GM23248 (cell line): ENCODE data around the gene NKX2-2. TPM values are rescaled to one million over a fixed set of nuclear protein-coding genes. Genes with fewer than 3 reads are reported as not detected.
A peak's percentile ranks its signal among the peaks of the same experiment; 100 is the strongest.
"Not testable (repeated sequence)": the region's sequence is repeated elsewhere in the genome, so short reads cannot be mapped to it uniquely, and the experiment has no call there.

Experiments
- DNase-seq: peaks from one replicate; pipeline ENCODE4 v3.0.0-alpha.2; 2015
- H2AFZ ChIP-seq: fragments of 200-600 bp; sonication (generic); 2 replicates; pipeline ENCODE4 v1.6.1; 2016; ENCODE audit warnings: antibody characterized with exemption
- H3F3A ChIP-seq: fragments of 200-600 bp; sonication (generic); 2 replicates; pipeline ENCODE4 v1.6.1; 2016; ENCODE audit warnings: mild to moderate bottlenecking, antibody characterized with exemption, mixed run types; ENCODE audit not compliant: insufficient read depth
- H3K27ac ChIP-seq: fragments of 200-600 bp; sonication (generic); 2 replicates; pipeline ENCODE4 v1.5.1; 2016; ENCODE audit warnings: mild to moderate bottlenecking
- H3K27me3 ChIP-seq: fragments of 200-600 bp; sonication (generic); replicated peaks from 2 replicates; pipeline ENCODE4 v1.6.1; 2016; ENCODE audit warnings: mild to moderate bottlenecking; ENCODE audit not compliant: insufficient read depth
- H3K36me3 ChIP-seq: fragments of 200-600 bp; sonication (generic); 2 replicates; pipeline ENCODE4 v1.6.1; 2016; ENCODE audit warnings: low read depth, mild to moderate bottlenecking
- H3K4me1 ChIP-seq: fragments of 200-600 bp; sonication (generic); 2 replicates; pipeline ENCODE4 v1.6.1; 2016; ENCODE audit warnings: mild to moderate bottlenecking; ENCODE audit not compliant: insufficient read depth
- H3K4me2 ChIP-seq: fragments of 200-600 bp; sonication (generic); one replicate; pipeline ENCODE4 v1.6.1; 2016; ENCODE audit warnings: mild to moderate bottlenecking; ENCODE audit not compliant: unreplicated experiment
- H3K4me3 ChIP-seq: fragments of 200-600 bp; sonication (generic); 2 replicates; pipeline ENCODE4 v1.5.1; 2016; ENCODE audit warnings: mild to moderate bottlenecking
- H3K79me2 ChIP-seq: fragments of 200-600 bp; sonication (generic); 2 replicates; pipeline ENCODE4 v1.6.1; 2016; ENCODE audit warnings: mild to moderate bottlenecking; ENCODE audit not compliant: insufficient read depth
- H3K9ac ChIP-seq: fragments of 200-600 bp; sonication (generic); 2 replicates; pipeline ENCODE4 v1.6.1; 2016; ENCODE audit warnings: mild to moderate bottlenecking
- H3K9me2 ChIP-seq: fragments of 200-600 bp; sonication (generic); 2 replicates; pipeline ENCODE4 v1.6.1; 2016; ENCODE audit warnings: mixed run types, mild to moderate bottlenecking, moderate library complexity; ENCODE audit not compliant: insufficient read depth
- H3K9me3 ChIP-seq: fragments of 200-600 bp; sonication (generic); one replicate; pipeline ENCODE4 v1.6.1; 2017; ENCODE audit warnings: low read depth
- H4K20me1 ChIP-seq: fragments of 200-600 bp; sonication (generic); 2 replicates; pipeline ENCODE4 v1.6.0; 2016; ENCODE audit not compliant: insufficient read depth
- EZH2 ChIP-seq: fragments of 200-600 bp; sonication (generic); IDR thresholded peaks from 2 replicates; pipeline ENCODE4 v1.6.1; 2018; ENCODE audit warnings: antibody characterized with exemption, mild to moderate bottlenecking; ENCODE audit not compliant: insufficient read depth, poor library complexity, severe bottlenecking
- EZH2phosphoT487 ChIP-seq: fragments of 200-600 bp; sonication (generic); IDR thresholded peaks from 2 replicates; pipeline ENCODE4 v1.6.1; 2018; ENCODE audit warnings: antibody characterized with exemption, moderate library complexity, mild to moderate bottlenecking, low read depth; ENCODE audit not compliant: insufficient read depth
- WGBS, 2 experiments: methylation state at CpG; one replicate each; pipeline ENCODE4 v1.1.6; 2015 to 2017; ENCODE audit warnings: low lambda C conversion rate in 2 of 2, low coverage in 1 of 2; ENCODE audit errors: missing lambda C conversion rate in 2 of 2; 5-methylcytosine and 5-hydroxymethylcytosine counted together
- in situ Hi-C: fragments of 300-500 bp; cut with MboI; formaldehyde crosslinking; loops from 2 replicates; pipeline ENCODE4 v1.15.0; 2020
- polyA plus RNA-seq: library from polyadenylated mRNA; unstranded; fragments of >200 nt; fragmentation: Nextera tagmentation; extraction: Ambion mirVana; gene quantifications from 2 replicates; pipeline ENCODE4 v1.2.1, GENCODE V29; 2016
- total RNA-seq: library from RNA; depleted of rRNA; stranded (reverse); fragments of >200 nt; shearing (Covaris generic); gene quantifications from 2 replicates; pipeline ENCODE4 v1.2.3, GENCODE V29; 2014; rRNA removed

The NKX2-2 gene
- total and polyA plus RNA-seq, 2 experiments from 2014 or later: not detected

- 30 to 37% methylated on average over 6 of the region's 6 CpGs for WGBS, 2 experiments
- H3K4me3 ChIP-seq: no peak overlapping the region
- no peaks in the 10 kb centered on the region for H3K9me2 ChIP-seq
- H3K4me1 ChIP-seq: no peaks in the 10 kb centered on the region
- H3K9ac ChIP-seq: no peak overlapping the region
- H3K27me3 ChIP-seq: peaks cover 44% of the 10 kb centered on the region
- H3F3A ChIP-seq: no peaks in the 10 kb centered on the region
- H2AFZ ChIP-seq: no peak overlapping the region
- no peak for DNase-seq
- TF ChIP-seq EZH2 (no peak), EZH2phosphoT487 (no peak)
- H3K4me2 ChIP-seq: no peak overlapping the region
- in situ Hi-C loops: no loop called here
- no peaks in the 10 kb centered on the region for H3K9me3 ChIP-seq
- no peak overlapping the region for H3K27ac ChIP-seq
- no peaks in the 10 kb centered on the region for H3K79me2 ChIP-seq
- no peaks in the 10 kb centered on the region for H3K36me3 ChIP-seq
- no peaks in the 10 kb centered on the region; the same call in 1 of the 2 replicates for H4K20me1 ChIP-seq
Measured at GRCh38 chr20:21493049-21493448, 20.8 kb downstream of the NKX2-2 start.

- H3K4me2 ChIP-seq: no peak overlapping the region
- 5 to 6% methylated on average over 2 of the region's 2 CpGs for WGBS, 2 experiments
- H3K9me2 ChIP-seq: no peaks in the 10 kb centered on the region
- H3K27ac ChIP-seq: no peak overlapping the region
- no peaks in the 10 kb centered on the region for H3K79me2 ChIP-seq
- DNase-seq: peak; percentile 56
- H2AFZ ChIP-seq: no peak overlapping the region
- H3K4me1 ChIP-seq: no peaks in the 10 kb centered on the region
- no peaks in the 10 kb centered on the region for H4K20me1 ChIP-seq
- H3F3A ChIP-seq: no peaks in the 10 kb centered on the region
- in situ Hi-C loops: no loop called here
- TF ChIP-seq EZH2phosphoT487 (no peak), EZH2 (no peak)
- no peak overlapping the region for H3K9ac ChIP-seq
- H3K9me3 ChIP-seq: no peaks in the 10 kb centered on the region
- peaks cover 38% of the 10 kb centered on the region for H3K27me3 ChIP-seq
- H3K4me3 ChIP-seq: no peak overlapping the region
- H3K36me3 ChIP-seq: no peaks in the 10 kb centered on the region
Measured at GRCh38 chr20:21490105-21490504, 23.8 kb downstream of the NKX2-2 start.

GRCh38 chr20:21480144-21480543 is 33.7 kb downstream of the NKX2-2 start:
- H2AFZ ChIP-seq, H3K9me2 ChIP-seq, H3K9me3 ChIP-seq, H3F3A ChIP-seq, H3K9ac ChIP-seq, H3K27me3 ChIP-seq, H3K79me2 ChIP-seq, in situ Hi-C loops, H3K4me2 ChIP-seq, DNase-seq, H3K4me1 ChIP-seq, H4K20me1 ChIP-seq, H3K27ac ChIP-seq, H3K4me3 ChIP-seq, H3K36me3 ChIP-seq: not testable (repeated sequence)
- WGBS, 2 experiments: 57 to 62% methylated on average over 2 of the region's 2 CpGs

- peaks cover 17% of the 10 kb centered on the region for H3K27me3 ChIP-seq
- H3F3A ChIP-seq: no peaks in the 10 kb centered on the region
- in situ Hi-C loops: no loop called here
- H3K27ac ChIP-seq: no peak overlapping the region
- no peak overlapping the region for H3K4me3 ChIP-seq
- H3K9me3 ChIP-seq: no peaks in the 10 kb centered on the region
- no peaks in the 10 kb centered on the region for H4K20me1 ChIP-seq
- no peaks in the 10 kb centered on the region for H3K79me2 ChIP-seq
- H3K9ac ChIP-seq: no peak overlapping the region
- H3K4me2 ChIP-seq: no peak overlapping the region
- no peaks in the 10 kb centered on the region for H3K4me1 ChIP-seq
- no peak for DNase-seq
- TF ChIP-seq EZH2: no peak
- no peak for TF ChIP-seq EZH2phosphoT487
- no peak overlapping the region for H2AFZ ChIP-seq
- H3K36me3 ChIP-seq: no peaks in the 10 kb centered on the region
- no peaks in the 10 kb centered on the region for H3K9me2 ChIP-seq
Measured at GRCh38 chr20:21465799-21466198, 48.1 kb downstream of the NKX2-2 start.

- Histone ChIP-seq H3K4me2 (no peak overlapping the region), H3K79me2 (no peaks in the 10 kb centered on the region), H3K36me3 (no peaks in the 10 kb centered on the region), H3F3A (no peaks in the 10 kb centered on the region), H3K9ac (no peak overlapping the region), H3K9me3 (no peaks in the 10 kb centered on the region), H2AFZ (no peak overlapping the region), H3K4me3 (no peak overlapping the region), H3K4me1 (no peaks in the 10 kb centered on the region), H3K9me2 (no peaks in the 10 kb centered on the region), H4K20me1 (no peaks in the 10 kb centered on the region), H3K27ac (no peak overlapping the region), H3K27me3 (peaks cover 17% of the 10 kb centered on the region)
- 21 to 26% methylated on average over 2 of the region's 2 CpGs for WGBS, 2 experiments
- TF ChIP-seq EZH2phosphoT487 (no peak), EZH2 (no peak)
- in situ Hi-C loops: no loop called here
- DNase-seq: no peak
Measured at GRCh38 chr20:21464916-21465315, 48.9 kb downstream of the NKX2-2 start.

Other genes with a start within 250 kb of the NKX2-2 start
- gene XRN2, start 210.7 kb downstream of the NKX2-2 start, total RNA-seq: 78.9 and 80.9 TPM in 2 replicates
- 54.3 and 55.0 TPM in 2 replicates for gene XRN2, start 210.7 kb downstream of the NKX2-2 start, polyA plus RNA-seq
- gene NKX2-4, start 116.5 kb downstream of the NKX2-2 start, total RNA-seq: not detected in 2 replicates
- gene NKX2-4, start 116.5 kb downstream of the NKX2-2 start, polyA plus RNA-seq: not detected in 2 replicates
- not detected in 2 replicates for gene PAX1, start 191.6 kb upstream of the NKX2-2 start, total RNA-seq
- not detected in 2 replicates for gene PAX1, start 191.6 kb upstream of the NKX2-2 start, polyA plus RNA-seq